Measurements from ENCODE around the gene RBM43.

DNA sequence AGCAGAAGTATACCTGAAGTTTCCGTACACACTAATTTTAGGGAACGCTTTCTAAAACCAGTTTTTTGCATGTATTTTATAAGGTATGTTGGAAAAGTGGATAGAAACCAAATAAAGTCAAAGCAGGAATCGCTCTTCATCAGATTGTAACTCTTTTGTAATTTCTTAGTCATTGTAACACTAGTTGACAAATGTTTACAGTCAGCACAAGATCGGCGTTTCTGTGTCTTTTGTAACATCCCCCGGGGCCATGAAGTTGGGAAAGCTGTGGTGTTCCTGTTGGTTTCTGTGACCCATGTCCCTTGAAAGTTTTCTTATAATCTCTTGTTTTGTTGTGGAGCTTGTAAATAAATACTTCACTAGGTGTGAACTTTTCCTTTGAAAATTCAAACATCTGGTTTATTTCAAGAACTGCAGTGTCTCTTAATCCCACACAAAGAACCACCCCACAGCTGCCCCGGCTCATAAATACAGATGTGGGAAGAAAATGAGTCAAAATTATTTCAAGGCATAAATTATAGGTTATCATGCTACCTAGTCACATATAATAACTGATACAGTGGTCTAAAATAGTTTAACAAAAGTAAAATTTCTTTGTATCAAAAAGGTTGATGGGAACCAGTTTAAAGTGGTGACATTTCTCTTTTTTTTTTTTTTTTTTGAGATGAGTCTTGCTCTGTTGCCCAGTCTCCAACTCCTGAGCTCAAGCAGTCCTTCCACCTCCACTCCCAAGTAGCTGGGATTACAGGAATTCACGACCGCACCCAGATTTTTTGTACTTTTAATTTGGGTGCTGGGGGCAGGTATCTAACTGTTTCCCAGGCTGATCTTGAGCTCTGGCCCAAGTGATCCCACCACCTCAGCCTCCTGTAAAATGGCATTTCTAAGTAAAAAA lies 28.6 kb upstream of the RBM43 start:
- TF ChIP-seq, protein P1, sequence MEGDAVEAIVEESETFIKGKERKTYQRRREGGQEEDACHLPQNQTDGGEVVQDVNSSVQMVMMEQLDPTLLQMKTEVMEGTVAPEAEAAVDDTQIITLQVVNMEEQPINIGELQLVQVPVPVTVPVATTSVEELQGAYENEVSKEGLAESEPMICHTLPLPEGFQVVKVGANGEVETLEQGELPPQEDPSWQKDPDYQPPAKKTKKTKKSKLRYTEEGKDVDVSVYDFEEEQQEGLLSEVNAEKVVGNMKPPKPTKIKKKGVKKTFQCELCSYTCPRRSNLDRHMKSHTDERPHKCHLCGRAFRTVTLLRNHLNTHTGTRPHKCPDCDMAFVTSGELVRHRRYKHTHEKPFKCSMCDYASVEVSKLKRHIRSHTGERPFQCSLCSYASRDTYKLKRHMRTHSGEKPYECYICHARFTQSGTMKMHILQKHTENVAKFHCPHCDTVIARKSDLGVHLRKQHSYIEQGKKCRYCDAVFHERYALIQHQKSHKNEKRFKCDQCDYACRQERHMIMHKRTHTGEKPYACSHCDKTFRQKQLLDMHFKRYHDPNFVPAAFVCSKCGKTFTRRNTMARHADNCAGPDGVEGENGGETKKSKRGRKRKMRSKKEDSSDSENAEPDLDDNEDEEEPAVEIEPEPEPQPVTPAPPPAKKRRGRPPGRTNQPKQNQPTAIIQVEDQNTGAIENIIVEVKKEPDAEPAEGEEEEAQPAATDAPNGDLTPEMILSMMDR (IDR thresholded peaks at IDR 0.05; ENCODE audit: low read depth, low read length) = no peak
- TF ChIP-seq EZH2phosphoT487 (IDR thresholded peaks at IDR 0.05; ENCODE audit: low read depth) = no peak
